Fibroblast of villous mesenchyme (primary cell): ENCODE data around the gene INMT. TPM values are rescaled to one million over a fixed set of nuclear protein-coding genes. Genes with fewer than 3 reads are reported as not detected.

Experiments used
- DNase-seq: peaks from one replicate; pipeline ENCODE4 v3.0.0-alpha.2; 2010; ENCODE audit warnings: low read depth
- H3K4me3 ChIP-seq: 2 replicates; pipeline ENCODE4 v1.5.1; 2011; ENCODE audit warnings: low read depth, mild to moderate bottlenecking, low read length
- total RNA-seq: library from RNA; depleted of rRNA; stranded (reverse); fragments of >200 nt; gene quantifications from 2 replicates; pipeline ENCODE4 v1.2.3, GENCODE V29; 2012
- TF ChIP-seq, protein P1 (sequence below): IDR thresholded peaks from 2 replicates; pipeline ENCODE4 v1.5.1; 2012; ENCODE audit warnings: low read depth, mild to moderate bottlenecking, low read length; ENCODE audit not compliant: insufficient read depth

Gene INMT
- total RNA-seq, 1 donor = 48.4 TPM

DNA sequence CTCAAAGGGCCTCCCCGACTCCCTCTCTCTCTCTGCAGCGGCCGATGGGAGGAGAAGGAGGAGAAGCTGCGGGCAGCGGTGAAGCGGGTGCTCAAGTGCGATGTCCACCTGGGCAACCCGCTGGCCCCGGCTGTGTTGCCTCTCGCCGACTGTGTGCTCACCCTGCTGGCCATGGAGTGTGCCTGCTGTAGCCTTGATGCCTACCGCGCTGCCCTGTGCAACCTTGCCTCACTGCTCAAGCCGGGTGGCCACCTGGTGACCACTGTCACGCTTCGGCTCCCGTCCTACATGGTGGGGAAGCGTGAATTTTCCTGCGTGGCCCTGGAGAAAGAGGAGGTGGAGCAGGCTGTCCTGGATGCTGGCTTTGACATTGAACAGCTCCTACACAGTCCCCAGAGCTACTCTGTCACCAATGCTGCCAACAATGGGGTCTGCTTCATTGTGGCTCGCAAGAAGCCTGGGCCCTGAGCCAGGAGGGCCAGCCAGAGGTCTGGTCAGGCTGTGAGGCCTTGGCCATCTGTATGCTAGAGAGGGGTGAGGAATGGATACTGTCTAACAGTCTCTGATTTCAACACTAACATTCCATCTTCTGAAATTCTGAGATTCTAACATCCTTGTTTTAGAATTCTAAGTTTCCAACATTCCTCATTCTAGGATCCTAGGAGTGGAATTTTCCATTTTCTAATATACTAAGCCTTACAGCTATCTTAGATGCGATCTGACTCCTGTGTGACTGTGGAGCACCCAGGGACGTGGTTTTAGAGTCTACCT, 3.6 kb downstream of the INMT start:
- peak; percentile 59 for DNase-seq

DNA sequence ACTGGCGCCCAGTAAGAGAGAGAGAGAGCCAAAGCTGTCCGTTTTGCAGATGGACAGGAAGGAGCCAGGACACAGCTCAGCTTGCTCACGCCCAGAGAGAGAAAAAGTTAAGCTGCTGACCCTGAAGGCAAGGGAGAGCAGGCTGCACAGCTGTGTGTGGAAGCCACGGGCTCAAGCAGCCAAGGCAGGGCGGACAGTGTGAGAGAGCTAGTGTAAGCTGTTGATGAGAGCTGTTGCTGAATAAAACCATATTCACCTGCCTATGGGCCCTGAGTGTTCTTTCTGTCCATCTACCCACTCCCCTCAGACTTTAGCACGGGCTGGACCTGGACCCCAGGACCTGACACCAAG, 5.4 kb downstream of the INMT start:
- no peak overlapping the region for H3K4me3 ChIP-seq
- DNase-seq = no peak
- TF ChIP-seq, protein P1, sequence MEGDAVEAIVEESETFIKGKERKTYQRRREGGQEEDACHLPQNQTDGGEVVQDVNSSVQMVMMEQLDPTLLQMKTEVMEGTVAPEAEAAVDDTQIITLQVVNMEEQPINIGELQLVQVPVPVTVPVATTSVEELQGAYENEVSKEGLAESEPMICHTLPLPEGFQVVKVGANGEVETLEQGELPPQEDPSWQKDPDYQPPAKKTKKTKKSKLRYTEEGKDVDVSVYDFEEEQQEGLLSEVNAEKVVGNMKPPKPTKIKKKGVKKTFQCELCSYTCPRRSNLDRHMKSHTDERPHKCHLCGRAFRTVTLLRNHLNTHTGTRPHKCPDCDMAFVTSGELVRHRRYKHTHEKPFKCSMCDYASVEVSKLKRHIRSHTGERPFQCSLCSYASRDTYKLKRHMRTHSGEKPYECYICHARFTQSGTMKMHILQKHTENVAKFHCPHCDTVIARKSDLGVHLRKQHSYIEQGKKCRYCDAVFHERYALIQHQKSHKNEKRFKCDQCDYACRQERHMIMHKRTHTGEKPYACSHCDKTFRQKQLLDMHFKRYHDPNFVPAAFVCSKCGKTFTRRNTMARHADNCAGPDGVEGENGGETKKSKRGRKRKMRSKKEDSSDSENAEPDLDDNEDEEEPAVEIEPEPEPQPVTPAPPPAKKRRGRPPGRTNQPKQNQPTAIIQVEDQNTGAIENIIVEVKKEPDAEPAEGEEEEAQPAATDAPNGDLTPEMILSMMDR = no peak

More for the DNA sequence above, 3.6 kb downstream of the INMT start:
- no peak overlapping the region for H3K4me3 ChIP-seq
- TF ChIP-seq, protein P1 = no peak

GRCh38 chr7:30760514-30761213, 8.7 kb downstream of the INMT start:
- TF ChIP-seq, protein P1 = no peak
- H3K4me3 ChIP-seq = no peak overlapping the region
- no peak for DNase-seq

- DNase-seq = peak; percentile 87
- TF ChIP-seq, protein P1 = no peak
Measured at GRCh38 chr7:30761214-30762156, 9.6 kb downstream of the INMT start.

DNA sequence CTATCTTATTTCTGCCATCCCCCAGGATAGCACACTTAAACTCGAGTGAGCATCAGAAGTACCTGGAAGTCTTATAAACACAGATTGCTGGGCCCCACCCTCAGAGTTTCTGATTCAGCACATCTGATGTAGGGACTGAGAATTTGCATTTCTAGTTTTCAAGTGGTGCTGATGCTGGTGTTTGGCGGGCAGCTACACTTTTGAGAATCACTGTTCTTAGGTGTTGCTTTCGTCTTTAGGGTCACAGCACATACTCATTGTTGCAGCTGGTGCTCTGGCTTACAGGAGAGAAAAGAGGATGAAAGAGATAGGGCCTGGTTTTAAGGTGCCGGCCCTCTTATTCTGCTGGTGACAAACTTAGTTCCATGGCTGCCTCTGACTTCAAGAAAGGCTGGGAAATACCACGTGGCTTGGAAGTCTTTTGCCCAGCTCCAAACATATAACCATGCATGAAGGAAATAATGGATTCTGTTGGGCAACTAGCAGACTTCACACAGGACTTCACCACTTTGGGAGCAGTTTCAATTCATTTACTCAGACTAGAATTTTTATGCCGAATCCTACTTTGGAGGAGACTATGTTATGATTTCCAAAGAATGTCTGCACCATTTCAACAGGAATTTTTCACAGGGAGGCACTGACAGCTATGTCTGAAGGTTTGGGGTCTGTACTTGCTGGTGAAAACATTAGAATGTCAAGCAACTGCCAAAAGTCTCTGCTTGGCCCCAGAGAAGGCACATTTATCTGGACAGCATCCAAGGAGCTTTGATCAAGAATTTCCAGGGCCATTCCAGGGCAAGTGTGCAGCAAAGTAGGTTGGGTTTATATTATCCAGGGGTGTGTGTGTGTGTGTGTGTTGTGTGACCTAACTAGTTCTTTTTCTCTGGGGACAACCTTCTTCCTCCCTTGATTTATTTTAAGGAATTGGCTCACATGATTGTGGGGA, 12.4 kb downstream of the INMT start:
- TF ChIP-seq, protein P1 = no peak
- peak; percentile 81 for DNase-seq
- no peak overlapping the region for H3K4me3 ChIP-seq

More at GRCh38 chr7:30761214-30762156, 9.6 kb downstream of the INMT start:
- no peak overlapping the region for H3K4me3 ChIP-seq
